Measurements from ENCODE around the gene MED26. TPM values are rescaled to one million over a fixed set of nuclear protein-coding genes. Genes with fewer than 3 reads are reported as not detected.
"Not testable (repeated sequence)": the region's sequence is repeated elsewhere in the genome, so short reads cannot be mapped to it uniquely, and the experiment has no call there.

The MED26 gene
- total and polyA plus RNA-seq, 4 donors: 0.75 to 8.4 (median 5.3) TPM

DNA sequence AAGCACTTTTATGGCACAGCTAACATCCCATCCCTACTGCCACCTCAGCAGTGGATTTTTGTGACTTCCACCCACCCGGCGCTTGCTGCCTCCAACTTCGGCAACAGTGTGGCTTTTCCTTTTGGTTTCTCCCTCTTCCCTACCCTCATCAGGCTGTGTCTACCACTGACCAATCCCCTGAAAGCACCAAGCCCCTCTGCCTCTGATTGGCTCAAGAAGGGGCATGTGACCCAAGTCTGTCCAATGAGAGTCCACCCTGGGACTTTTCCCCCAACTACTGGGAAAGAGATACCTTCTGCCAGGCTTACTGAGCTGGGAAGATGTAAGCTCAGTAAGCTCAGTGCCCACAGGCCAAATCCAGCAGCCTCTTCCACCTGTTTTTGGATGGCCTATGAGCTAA is 26.1 kb upstream of the MED26 start:
- Histone ChIP-seq H3K4me1 (ENCODE audit: control insufficient read depth in 1 of 2, insufficient read depth in 2 of 2, low read length in 2 of 2) (no peaks in the 10 kb centered on the region), H3K27ac (ENCODE audit: low read depth in 1 of 2, low read length in 2 of 2) (no peak overlapping the region), H3K36me3 (ENCODE audit: control insufficient read depth in 1 of 2, insufficient read depth in 2 of 2, low read length in 1 of 2) (peaks cover 0 to 7% of the 10 kb centered on the region in 2 donors), H3K9me3 (ENCODE audit: control insufficient read depth, low read length) (no peaks in the 10 kb centered on the region), H3K27me3 (ENCODE audit: control insufficient read depth in 1 of 2, insufficient read depth in 2 of 2, low read length in 1 of 2) (no peaks in the 10 kb centered on the region), H3K4me3 (ENCODE audit: low read length in 2 of 2) (no peak overlapping the region)
- DNase-seq: no peak
- no peak for ATAC-seq (ENCODE audit: low FRiP score)
- 94 to 95% methylated on average over 3 of the region's 3 CpGs for WGBS, 2 donors
- intact Hi-C loops (cut with DNase I): no loop called here

DNA sequence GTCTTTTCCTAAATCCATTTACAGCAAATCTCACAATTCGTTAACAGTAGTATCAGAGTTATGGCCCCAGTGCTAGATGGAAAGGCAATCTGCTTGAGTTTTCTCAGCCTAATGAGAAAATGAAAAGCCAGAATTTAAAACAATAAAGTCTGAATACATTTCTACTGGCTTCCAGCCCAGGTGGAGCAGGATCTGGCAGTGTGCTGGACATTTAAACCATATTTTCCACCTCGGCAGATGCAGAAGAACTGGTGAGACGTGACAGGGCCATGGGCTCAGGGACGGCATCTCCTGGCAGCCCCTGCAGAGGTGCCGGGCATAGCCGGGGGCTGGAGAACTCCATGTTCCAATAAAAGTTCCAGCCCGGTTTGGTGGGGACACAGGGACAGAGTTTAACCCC is 24.9 kb upstream of the MED26 start:
- Histone ChIP-seq H3K4me3 (ENCODE audit: low read length in 2 of 2) (no peak overlapping the region), H3K9me3 (ENCODE audit: control insufficient read depth, low read length) (no peaks in the 10 kb centered on the region), H3K36me3 (ENCODE audit: control insufficient read depth in 1 of 2, insufficient read depth in 2 of 2, low read length in 1 of 2) (peaks cover 3 to 7% of the 10 kb centered on the region in 2 donors), H3K27ac (ENCODE audit: low read depth in 1 of 2, low read length in 2 of 2) (no peak overlapping the region), H3K4me1 (ENCODE audit: control insufficient read depth in 1 of 2, insufficient read depth in 2 of 2, low read length in 2 of 2) (no peaks in the 10 kb centered on the region), H3K27me3 (ENCODE audit: control insufficient read depth in 1 of 2, insufficient read depth in 2 of 2, low read length in 1 of 2) (no peaks in the 10 kb centered on the region)
- no peak for ATAC-seq (ENCODE audit: low FRiP score)
- intact Hi-C loops (cut with DNase I): no loop called here
- DNase-seq: no peak
- 37 to 43% methylated on average over 7 of the region's 7 CpGs for WGBS, 2 donors

DNA sequence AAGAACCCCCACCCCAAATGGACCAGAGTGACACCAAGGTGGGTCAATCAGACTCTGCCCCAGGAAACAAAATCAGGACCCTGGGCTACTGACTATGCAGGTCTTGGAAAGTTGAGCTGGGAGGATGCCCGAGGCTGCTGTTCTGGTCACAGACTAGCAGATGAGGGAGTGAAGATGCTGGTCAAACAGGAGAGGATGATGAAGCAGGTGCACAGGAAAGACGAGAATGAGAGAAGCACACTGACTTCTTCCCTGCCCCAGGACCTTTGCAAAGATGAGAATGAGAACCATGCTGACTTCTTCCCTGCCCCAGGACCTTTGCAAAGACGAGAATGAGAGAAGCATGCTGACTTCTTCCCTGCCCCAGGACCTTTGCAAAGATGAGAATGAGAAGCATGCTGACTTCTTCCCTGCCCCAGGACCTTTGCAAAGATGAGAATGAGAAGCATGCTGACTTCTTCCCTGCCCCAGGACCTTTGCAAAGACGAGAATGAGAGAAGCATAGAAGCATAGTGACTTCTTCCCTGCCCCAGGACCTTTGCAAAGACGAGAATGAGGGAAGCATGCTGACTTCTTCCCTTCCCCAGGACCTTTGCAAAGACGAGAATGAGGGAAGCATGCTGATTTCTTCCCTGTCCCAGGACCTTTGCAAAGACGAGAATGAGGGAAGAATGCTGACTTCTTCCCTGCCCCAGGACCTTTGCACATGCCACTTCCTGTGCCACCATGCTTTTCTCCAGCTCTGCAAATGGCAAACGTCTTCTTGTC is 23.6 kb upstream of the MED26 start:
- H3K27me3 ChIP-seq (ENCODE audit: control insufficient read depth in 1 of 2, insufficient read depth in 2 of 2, low read length in 1 of 2); intact Hi-C loops (cut with DNase I); H3K9me3 ChIP-seq (ENCODE audit: control insufficient read depth, low read length); H3K36me3 ChIP-seq (ENCODE audit: control insufficient read depth in 1 of 2, insufficient read depth in 2 of 2, low read length in 1 of 2); H3K4me1 ChIP-seq (ENCODE audit: control insufficient read depth in 1 of 2, insufficient read depth in 2 of 2, low read length in 2 of 2); H3K27ac ChIP-seq (ENCODE audit: low read depth in 1 of 2, low read length in 2 of 2); DNase-seq; H3K4me3 ChIP-seq (ENCODE audit: low read length in 2 of 2); ATAC-seq (ENCODE audit: low FRiP score): not testable (repeated sequence)
- WGBS, 2 donors: 92 to 94% methylated on average over 8 of the region's 8 CpGs

DNA sequence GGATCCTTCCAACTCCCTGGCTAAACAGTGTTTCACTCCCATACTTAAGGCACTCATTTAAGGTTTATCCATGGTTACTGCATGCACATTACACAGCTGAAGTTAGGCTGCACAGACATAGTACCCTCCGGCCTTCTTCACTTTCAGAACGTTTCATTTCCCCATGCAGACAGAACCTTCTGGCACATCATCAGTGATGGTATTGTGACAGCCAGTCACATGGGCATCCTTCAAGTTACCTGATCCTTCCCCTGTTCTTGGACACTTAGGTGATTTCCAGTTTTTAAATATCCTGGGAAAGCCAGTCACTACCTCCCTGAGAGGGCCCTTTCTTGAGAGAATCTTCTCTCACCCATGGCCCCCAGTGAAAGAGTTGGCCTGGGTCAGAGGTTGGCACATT is 22.8 kb upstream of the MED26 start:
- H3K27ac ChIP-seq (ENCODE audit: low read depth in 1 of 2, low read length in 2 of 2): no peak overlapping the region
- DNase-seq (no peak), ATAC-seq (ENCODE audit: low FRiP score) (no peak)
- H3K27me3 ChIP-seq (ENCODE audit: control insufficient read depth in 1 of 2, insufficient read depth in 2 of 2, low read length in 1 of 2): no peaks in the 10 kb centered on the region
- no peaks in the 10 kb centered on the region for H3K9me3 ChIP-seq (ENCODE audit: control insufficient read depth, low read length)
- no peaks in the 10 kb centered on the region for H3K4me1 ChIP-seq (ENCODE audit: control insufficient read depth in 1 of 2, insufficient read depth in 2 of 2, low read length in 2 of 2)
- H3K36me3 ChIP-seq (ENCODE audit: control insufficient read depth in 1 of 2, insufficient read depth in 2 of 2, low read length in 1 of 2): peaks cover 3 to 7% of the 10 kb centered on the region in 2 donors
- WGBS, 2 donors: 80 to 81% methylated on average over 2 of the region's 2 CpGs
- no peak overlapping the region for H3K4me3 ChIP-seq (ENCODE audit: low read length in 2 of 2)
- intact Hi-C loops (cut with DNase I): no loop called here

DNA sequence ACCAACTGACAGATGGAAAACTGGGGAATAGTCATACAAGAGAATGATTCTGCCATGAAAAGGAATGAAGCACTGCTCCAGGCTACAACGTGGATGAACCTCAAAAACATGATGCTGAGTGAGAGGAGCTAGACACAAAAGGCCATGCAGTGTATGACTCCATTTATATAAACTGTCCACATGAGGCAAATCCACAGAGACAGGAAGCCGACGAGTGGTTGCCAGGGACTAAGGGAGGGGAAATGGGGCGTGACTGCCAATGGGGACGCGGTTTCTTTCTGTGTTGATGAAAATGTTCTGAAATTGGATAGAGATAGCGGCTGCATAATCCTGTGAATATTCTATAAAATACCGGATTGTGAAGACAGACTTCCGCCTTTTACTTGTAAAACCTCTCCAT is 21.7 kb upstream of the MED26 start:
- H3K27me3 ChIP-seq (ENCODE audit: control insufficient read depth in 1 of 2, insufficient read depth in 2 of 2, low read length in 1 of 2): no peaks in the 10 kb centered on the region
- H3K4me1 ChIP-seq (ENCODE audit: control insufficient read depth in 1 of 2, insufficient read depth in 2 of 2, low read length in 2 of 2): no peaks in the 10 kb centered on the region
- DNase-seq (no peak), ATAC-seq (ENCODE audit: low FRiP score) (no peak)
- intact Hi-C loops (cut with DNase I): no loop called here
- no peaks in the 10 kb centered on the region for H3K9me3 ChIP-seq (ENCODE audit: control insufficient read depth, low read length)
- peaks cover 3 to 10% of the 10 kb centered on the region in 2 donors for H3K36me3 ChIP-seq (ENCODE audit: control insufficient read depth in 1 of 2, insufficient read depth in 2 of 2, low read length in 1 of 2)
- H3K4me3 ChIP-seq (ENCODE audit: low read length in 2 of 2): no peak overlapping the region
- 39 to 62% methylated on average over 9 of the region's 9 CpGs for WGBS, 2 donors
- no peak overlapping the region for H3K27ac ChIP-seq (ENCODE audit: low read depth in 1 of 2, low read length in 2 of 2)

DNA sequence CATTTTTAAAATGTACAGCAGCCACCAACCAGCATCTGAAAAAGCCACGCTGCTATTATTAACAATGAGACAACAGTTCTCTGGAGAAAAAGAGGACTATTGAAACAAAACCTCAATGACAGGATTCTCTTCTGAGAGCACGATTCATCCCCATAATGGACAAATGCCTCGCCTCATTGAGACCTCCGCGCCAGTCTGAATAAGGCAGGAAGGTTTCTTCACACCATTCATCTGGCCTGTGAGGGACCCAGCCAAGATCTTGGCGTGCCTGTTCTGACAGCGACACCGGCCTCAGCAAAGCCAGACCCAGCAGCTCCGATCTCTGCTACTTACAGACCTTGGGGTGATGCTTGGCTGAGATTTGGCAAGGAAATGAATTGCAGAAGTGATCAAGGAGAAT is 17.1 kb upstream of the MED26 start:
- no peak for DNase-seq
- Histone ChIP-seq H3K36me3 (ENCODE audit: control insufficient read depth in 1 of 2, insufficient read depth in 2 of 2, low read length in 1 of 2) (peaks cover 6 to 7% of the 10 kb centered on the region in 2 donors), H3K9me3 (ENCODE audit: control insufficient read depth, low read length) (no peaks in the 10 kb centered on the region), H3K4me3 (ENCODE audit: low read length in 2 of 2) (no peak overlapping the region), H3K27me3 (ENCODE audit: control insufficient read depth in 1 of 2, insufficient read depth in 2 of 2, low read length in 1 of 2) (no peaks in the 10 kb centered on the region), H3K27ac (ENCODE audit: low read depth in 1 of 2, low read length in 2 of 2) (no peak overlapping the region), H3K4me1 (ENCODE audit: control insufficient read depth in 1 of 2, insufficient read depth in 2 of 2, low read length in 2 of 2) (no peaks in the 10 kb centered on the region)
- ATAC-seq (ENCODE audit: low FRiP score): no peak
- WGBS, 2 donors: 92 to 96% methylated on average over 9 of the region's 9 CpGs
- intact Hi-C loops (cut with DNase I): no loop called here

DNA sequence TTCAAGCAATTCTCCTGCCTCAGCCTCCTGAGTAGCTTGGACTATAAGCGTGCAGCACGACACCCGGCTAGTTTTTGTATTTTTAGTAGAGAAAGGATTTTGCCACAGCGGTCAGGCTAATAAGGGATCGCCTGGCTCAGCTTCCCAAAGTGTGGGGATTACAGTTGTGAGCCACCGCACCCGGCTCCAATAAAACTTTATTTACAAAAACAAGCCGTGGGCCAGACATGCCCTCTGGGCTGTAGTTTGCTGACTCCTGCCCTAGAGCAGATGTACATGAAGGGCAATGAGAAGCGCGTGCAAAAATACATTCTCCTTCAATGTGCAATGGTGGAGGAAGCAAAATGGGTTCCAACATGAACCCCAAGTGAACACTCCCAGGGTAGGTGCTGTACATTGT is 13.7 kb upstream of the MED26 start:
- H3K4me3 ChIP-seq (ENCODE audit: low read length in 2 of 2): no peak overlapping the region
- no peak for ATAC-seq (ENCODE audit: low FRiP score)
- no peak for DNase-seq
- H3K27ac ChIP-seq (ENCODE audit: low read depth in 1 of 2, low read length in 2 of 2): no peak overlapping the region
- peaks cover 3 to 11% of the 10 kb centered on the region in 2 donors for H3K36me3 ChIP-seq (ENCODE audit: control insufficient read depth in 1 of 2, insufficient read depth in 2 of 2, low read length in 1 of 2)
- H3K4me1 ChIP-seq (ENCODE audit: control insufficient read depth in 1 of 2, insufficient read depth in 2 of 2, low read length in 2 of 2): no peaks in the 10 kb centered on the region
- H3K27me3 ChIP-seq (ENCODE audit: control insufficient read depth in 1 of 2, insufficient read depth in 2 of 2, low read length in 1 of 2): no peaks in the 10 kb centered on the region
- H3K9me3 ChIP-seq (ENCODE audit: control insufficient read depth, low read length): no peaks in the 10 kb centered on the region
- intact Hi-C loops (cut with DNase I): no loop called here
- 98 to 99% methylated on average over 10 of the region's 10 CpGs for WGBS, 2 donors

DNA sequence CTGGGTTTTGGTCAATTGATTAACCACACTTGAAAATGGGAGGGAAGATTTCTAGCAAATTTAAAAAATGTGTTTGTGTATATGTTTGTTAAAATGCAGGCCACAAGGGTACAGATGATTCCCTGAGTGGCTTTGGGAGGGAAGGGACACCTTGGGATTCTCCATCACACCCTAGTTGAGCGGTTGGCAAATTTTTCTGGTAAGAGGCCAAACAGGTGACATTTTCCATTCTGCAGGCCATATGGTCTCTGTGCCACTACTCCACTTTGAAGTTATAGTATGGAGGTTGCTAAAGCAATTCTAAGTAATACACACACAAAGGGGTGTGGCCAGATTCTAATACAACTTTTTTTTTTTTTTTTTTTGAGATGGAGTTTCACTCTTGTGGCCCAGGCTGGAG is 12.9 kb upstream of the MED26 start:
- Histone ChIP-seq H3K36me3 (ENCODE audit: control insufficient read depth in 1 of 2, insufficient read depth in 2 of 2, low read length in 1 of 2) (peaks cover 3 to 11% of the 10 kb centered on the region in 2 donors), H3K27me3 (ENCODE audit: control insufficient read depth in 1 of 2, insufficient read depth in 2 of 2, low read length in 1 of 2) (no peaks in the 10 kb centered on the region), H3K4me1 (ENCODE audit: control insufficient read depth in 1 of 2, insufficient read depth in 2 of 2, low read length in 2 of 2) (no peaks in the 10 kb centered on the region), H3K27ac (ENCODE audit: low read depth in 1 of 2, low read length in 2 of 2) (no peak overlapping the region), H3K4me3 (ENCODE audit: low read length in 2 of 2) (no peak overlapping the region), H3K9me3 (ENCODE audit: control insufficient read depth, low read length) (no peaks in the 10 kb centered on the region)
- no peak for ATAC-seq (ENCODE audit: low FRiP score)
- 97 to 100% methylated on average over 1 of the region's 1 CpG for WGBS, 2 donors
- DNase-seq: no peak
- intact Hi-C loops (cut with DNase I): no loop called here

DNA sequence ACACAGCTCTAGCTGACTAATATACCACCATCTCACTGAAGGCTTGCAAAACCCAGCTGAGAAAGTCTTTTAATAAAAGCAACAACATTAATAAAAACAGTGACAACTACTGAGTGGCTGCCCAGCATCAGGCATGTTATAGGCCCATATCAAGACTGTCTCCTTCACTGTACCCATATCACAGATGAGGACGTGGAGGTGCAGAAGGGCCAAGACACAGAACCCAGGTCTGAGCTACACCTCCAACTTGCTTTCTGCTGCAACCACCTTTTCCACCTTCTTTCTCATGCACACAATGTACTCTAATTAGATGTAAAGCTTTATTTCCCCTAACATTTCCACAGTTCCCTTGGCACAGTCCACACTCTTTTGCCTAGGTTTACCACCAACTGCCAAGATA is 10.7 kb upstream of the MED26 start:
- peaks cover 5 to 6% of the 10 kb centered on the region in 2 donors for H3K36me3 ChIP-seq (ENCODE audit: control insufficient read depth in 1 of 2, insufficient read depth in 2 of 2, low read length in 1 of 2)
- intact Hi-C loops (cut with DNase I): loop anchor here in 1 of 2 donors (1.0 kb wide), 1 partner anchor 19 kb away; no protein-coding TSS in a partner anchor
- H3K4me3 ChIP-seq (ENCODE audit: low read length in 2 of 2): no peak overlapping the region
- no peaks in the 10 kb centered on the region for H3K4me1 ChIP-seq (ENCODE audit: control insufficient read depth in 1 of 2, insufficient read depth in 2 of 2, low read length in 2 of 2)
- H3K27ac ChIP-seq (ENCODE audit: low read depth in 1 of 2, low read length in 2 of 2): no peak overlapping the region
- ATAC-seq (ENCODE audit: low FRiP score): no peak
- no peaks in the 10 kb centered on the region for H3K9me3 ChIP-seq (ENCODE audit: control insufficient read depth, low read length)
- no peaks in the 10 kb centered on the region for H3K27me3 ChIP-seq (ENCODE audit: control insufficient read depth in 1 of 2, insufficient read depth in 2 of 2, low read length in 1 of 2)
- WGBS, 2 donors: 94 to 97% methylated on average over 1 of the region's 1 CpG
- DNase-seq: no peak
